GM12864 (cell line): ENCODE data around the gene MSL2.
A peak's percentile ranks its signal among the peaks of the same experiment; 100 is the strongest.

ENCODE experiments used
- DNase-seq: peaks from one replicate; pipeline ENCODE4 v3.0.0-alpha.2; 2011; ENCODE audit warnings: low read depth
- H3K4me3 ChIP-seq: 2 replicates; pipeline ENCODE4 v1.5.1; 2011; ENCODE audit warnings: mild to moderate bottlenecking, low read depth, low read length, control low read depth
- TF ChIP-seq, protein P1 (sequence below): IDR thresholded peaks from 2 replicates; pipeline ENCODE4 v1.5.1; 2011; ENCODE audit warnings: low read depth, mild to moderate bottlenecking, moderate library complexity, low read length, control low read depth, inconsistent platforms; ENCODE audit errors: missing control alignments

MSL2 gene

GRCh38 chr3:136196064-136196400 is at the start of gene MSL2:
TSS of gene MSL2 (minus strand) at chr3:136196335. CDS start at chr3:136195113, 1,222 bp downstream.
- TF ChIP-seq, protein P1, sequence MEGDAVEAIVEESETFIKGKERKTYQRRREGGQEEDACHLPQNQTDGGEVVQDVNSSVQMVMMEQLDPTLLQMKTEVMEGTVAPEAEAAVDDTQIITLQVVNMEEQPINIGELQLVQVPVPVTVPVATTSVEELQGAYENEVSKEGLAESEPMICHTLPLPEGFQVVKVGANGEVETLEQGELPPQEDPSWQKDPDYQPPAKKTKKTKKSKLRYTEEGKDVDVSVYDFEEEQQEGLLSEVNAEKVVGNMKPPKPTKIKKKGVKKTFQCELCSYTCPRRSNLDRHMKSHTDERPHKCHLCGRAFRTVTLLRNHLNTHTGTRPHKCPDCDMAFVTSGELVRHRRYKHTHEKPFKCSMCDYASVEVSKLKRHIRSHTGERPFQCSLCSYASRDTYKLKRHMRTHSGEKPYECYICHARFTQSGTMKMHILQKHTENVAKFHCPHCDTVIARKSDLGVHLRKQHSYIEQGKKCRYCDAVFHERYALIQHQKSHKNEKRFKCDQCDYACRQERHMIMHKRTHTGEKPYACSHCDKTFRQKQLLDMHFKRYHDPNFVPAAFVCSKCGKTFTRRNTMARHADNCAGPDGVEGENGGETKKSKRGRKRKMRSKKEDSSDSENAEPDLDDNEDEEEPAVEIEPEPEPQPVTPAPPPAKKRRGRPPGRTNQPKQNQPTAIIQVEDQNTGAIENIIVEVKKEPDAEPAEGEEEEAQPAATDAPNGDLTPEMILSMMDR = no peak
- peak within 1 kb of the TSS; percentile 82 for H3K4me3 ChIP-seq
- no peak for DNase-seq

GRCh38 chr3:136245691-136246090 is 49.6 kb upstream of the MSL2 start:
- no peak overlapping the region for H3K4me3 ChIP-seq
- TF ChIP-seq, protein P1 = no peak
- DNase-seq = no peak

DNA sequence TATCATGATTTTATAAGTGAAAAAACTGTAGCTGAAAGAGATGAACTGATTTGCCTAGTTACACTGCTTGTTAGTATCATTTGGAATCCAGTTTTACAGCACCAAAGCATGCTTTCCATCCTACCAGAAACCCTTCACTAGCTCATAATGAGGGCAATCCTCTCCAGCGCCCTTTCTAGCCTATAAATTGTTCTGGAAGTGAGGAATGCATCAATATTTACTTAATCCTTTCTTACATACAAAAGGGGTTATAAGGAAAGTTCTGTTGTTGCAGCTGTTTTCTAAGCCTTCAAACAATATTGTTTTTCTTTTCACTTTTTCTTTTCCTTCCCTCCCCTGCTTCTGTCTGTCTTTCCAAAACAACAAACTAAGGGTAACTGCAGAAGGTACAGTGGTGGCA is 43.0 kb upstream of the MSL2 start:
- H3K4me3 ChIP-seq = no peak overlapping the region
- TF ChIP-seq, protein P1 = no peak
- DNase-seq = no peak

GRCh38 chr3:136237961-136238649 is 42.0 kb upstream of the MSL2 start:
- no peak for DNase-seq
- no peak overlapping the region for H3K4me3 ChIP-seq
- TF ChIP-seq, protein P1 = no peak

GRCh38 chr3:136237103-136237502 is 41.0 kb upstream of the MSL2 start:
- no peak for DNase-seq
- TF ChIP-seq, protein P1 = no peak
- H3K4me3 ChIP-seq = no peak overlapping the region

- no peak overlapping the region for H3K4me3 ChIP-seq
- TF ChIP-seq, protein P1 = no peak
- DNase-seq = no peak
These were observed 40.0 kb upstream of the MSL2 start for GRCh38 chr3:136236109-136236508.

DNA sequence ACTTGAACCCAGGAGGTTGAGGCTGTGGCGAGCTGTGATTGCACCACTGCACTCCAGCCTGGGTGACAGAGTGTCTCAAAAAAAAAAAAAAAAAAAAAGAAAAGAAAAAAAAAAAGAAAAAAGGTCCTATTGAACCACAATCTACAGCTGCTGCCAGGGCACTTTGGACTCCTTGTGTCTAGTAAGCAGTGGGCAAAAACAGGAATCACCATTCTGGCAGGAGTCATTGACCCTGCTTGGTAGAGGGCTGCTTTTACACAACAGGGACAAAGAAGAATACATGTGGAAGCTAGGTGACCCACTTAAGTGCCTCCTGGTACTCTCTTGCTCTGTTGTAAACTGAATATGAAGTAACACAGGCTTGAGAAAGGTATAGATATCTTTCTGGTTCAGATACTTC is 39.4 kb upstream of the MSL2 start:
- H3K4me3 ChIP-seq = no peak overlapping the region
- no peak for DNase-seq
- TF ChIP-seq, protein P1 = no peak
